Measurements from ENCODE around the gene LDLRAD3. TPM values are rescaled to one million over a fixed set of nuclear protein-coding genes. Genes with fewer than 3 reads are reported as not detected.

The LDLRAD3 gene
- total RNA-seq, 2 donors from 2014 or later: 30.8 to 42.5 TPM

DNA sequence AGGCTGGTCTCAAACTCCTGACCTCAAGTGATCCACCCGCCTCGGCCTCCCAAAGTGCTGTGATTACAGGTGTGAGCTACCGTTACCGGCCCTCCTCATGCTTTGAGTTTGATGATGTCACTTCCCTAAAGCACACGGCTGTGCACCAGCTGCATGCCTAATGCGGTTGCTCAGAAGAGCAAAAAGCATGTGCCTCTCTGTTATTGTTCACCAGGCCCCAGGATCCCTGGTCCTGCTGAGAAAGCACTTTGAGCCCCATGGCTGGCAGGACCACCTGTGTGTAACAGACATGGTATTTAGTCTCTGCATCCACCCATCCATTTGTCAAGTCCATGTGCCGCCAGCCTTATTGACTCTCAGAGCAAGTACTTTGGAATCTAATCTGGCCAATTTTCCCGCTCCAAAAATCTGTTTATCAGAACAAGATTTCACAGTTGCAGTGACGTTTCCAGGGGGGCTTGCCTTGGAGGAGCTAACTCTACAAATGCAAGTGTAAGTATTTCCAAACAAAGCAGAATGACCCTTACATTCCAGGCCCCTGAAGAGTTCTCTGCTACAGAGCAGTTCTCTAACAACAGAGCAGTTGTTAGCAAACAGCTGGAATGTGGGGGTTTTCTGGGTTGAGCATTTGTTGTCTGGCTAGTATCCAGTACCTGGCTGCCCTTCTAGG is 89.4 kb downstream of the LDLRAD3 start:
- no peaks in the 10 kb centered on the region for H3K36me3 ChIP-seq
- no peaks in the 10 kb centered on the region for H3K27me3 ChIP-seq (replicated peaks; ENCODE audit: insufficient read depth)
- TF ChIP-seq POLR2AphosphoS5 (IDR thresholded peaks at IDR 0.05): no peak
- no peak for TF ChIP-seq POLR2A (IDR thresholded peaks at IDR 0.05)
- TF ChIP-seq, protein P1, sequence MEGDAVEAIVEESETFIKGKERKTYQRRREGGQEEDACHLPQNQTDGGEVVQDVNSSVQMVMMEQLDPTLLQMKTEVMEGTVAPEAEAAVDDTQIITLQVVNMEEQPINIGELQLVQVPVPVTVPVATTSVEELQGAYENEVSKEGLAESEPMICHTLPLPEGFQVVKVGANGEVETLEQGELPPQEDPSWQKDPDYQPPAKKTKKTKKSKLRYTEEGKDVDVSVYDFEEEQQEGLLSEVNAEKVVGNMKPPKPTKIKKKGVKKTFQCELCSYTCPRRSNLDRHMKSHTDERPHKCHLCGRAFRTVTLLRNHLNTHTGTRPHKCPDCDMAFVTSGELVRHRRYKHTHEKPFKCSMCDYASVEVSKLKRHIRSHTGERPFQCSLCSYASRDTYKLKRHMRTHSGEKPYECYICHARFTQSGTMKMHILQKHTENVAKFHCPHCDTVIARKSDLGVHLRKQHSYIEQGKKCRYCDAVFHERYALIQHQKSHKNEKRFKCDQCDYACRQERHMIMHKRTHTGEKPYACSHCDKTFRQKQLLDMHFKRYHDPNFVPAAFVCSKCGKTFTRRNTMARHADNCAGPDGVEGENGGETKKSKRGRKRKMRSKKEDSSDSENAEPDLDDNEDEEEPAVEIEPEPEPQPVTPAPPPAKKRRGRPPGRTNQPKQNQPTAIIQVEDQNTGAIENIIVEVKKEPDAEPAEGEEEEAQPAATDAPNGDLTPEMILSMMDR (IDR thresholded peaks at IDR 0.05): no peak
- WGBS: 91% methylated on average over 9 of the region's 9 CpGs
- peaks cover 17% of the 10 kb centered on the region for H3K4me1 ChIP-seq (replicated peaks)
- DNase-seq (ENCODE audit: low spot score): no peak
- no peak overlapping the region for H3K27ac ChIP-seq
- H3K9me3 ChIP-seq: no peaks in the 10 kb centered on the region
- intact Hi-C loops (cut with DNase I): loop anchor here (10.0 kb wide), 1 partner anchor 418 kb away; the partner anchor contains the start of gene FJX1
- H3K4me3 ChIP-seq: no peak overlapping the region

DNA sequence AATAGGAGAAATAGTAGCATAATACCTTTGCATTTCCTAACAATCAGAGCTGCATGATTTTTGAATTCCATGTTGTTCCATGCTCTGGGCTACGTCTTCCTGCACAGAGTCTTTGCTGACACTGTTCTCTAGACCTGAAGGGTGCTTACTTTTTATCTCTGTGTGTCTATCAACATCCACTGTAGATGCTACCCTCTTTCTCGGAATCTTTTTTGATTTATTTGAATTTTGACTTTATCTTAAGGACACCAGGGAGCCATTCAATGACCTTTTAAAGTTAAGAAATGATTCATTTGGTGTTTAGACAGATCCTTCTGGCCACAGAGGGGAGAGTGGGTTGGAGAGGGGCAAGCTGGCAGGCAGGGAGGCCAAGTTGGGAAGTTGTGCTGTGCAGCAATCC is 90.1 kb downstream of the LDLRAD3 start:
- DNase-seq (ENCODE audit: low spot score): no peak
- Histone ChIP-seq H3K4me3 (no peak overlapping the region), H3K4me1 (replicated peaks) (peaks cover 17% of the 10 kb centered on the region), H3K27ac (no peak overlapping the region), H3K36me3 (no peaks in the 10 kb centered on the region), H3K27me3 (replicated peaks; ENCODE audit: insufficient read depth) (no peaks in the 10 kb centered on the region), H3K9me3 (no peaks in the 10 kb centered on the region)
- TF ChIP-seq, protein P1 (IDR thresholded peaks at IDR 0.05): no peak
- TF ChIP-seq POLR2A (IDR thresholded peaks at IDR 0.05) (no peak), POLR2AphosphoS5 (IDR thresholded peaks at IDR 0.05) (no peak)
- intact Hi-C loops (cut with DNase I): loop anchor here (10.0 kb wide), 1 partner anchor 419 kb away; the partner anchor contains the start of gene FJX1
- WGBS: 98% methylated on average over 2 of the region's 2 CpGs

DNA sequence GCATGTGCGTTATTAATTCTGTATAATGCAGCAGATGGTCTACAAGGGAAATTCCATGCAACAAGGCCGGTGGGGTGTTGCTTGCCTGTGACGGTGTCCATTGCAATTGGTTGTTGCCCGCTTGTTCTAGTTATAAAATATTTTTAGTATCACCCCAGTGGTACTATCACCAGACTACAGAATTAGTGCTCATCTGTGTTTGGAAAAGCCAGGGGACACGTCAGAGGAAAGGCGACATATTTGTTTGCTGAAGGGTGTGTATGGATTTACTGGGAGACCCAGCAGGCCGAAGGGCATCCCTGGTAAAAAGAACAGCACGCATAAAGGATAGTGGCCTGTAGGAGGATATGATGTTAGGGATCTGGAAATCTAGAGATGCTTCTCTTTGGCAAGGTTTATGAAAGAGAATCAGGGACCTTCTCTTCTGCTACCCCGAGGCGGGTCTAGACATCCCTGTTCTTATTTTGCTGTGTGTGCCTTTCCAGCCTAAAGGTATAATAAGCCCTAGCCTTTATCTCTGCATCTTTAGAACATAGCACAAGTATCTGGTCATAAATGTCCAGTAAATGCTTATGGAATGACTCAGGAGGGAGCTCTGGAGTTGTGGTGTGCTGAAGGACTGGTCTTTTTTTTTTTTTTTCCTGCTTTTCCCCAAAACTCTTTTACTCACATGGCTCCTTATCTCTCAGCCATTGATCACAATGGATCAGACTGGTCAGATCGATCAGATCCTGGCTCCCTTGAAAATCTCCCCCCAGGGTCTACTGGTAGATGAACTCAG is 90.9 kb downstream of the LDLRAD3 start:
- DNase-seq (ENCODE audit: low spot score): no peak
- Histone ChIP-seq H3K4me3 (no peak overlapping the region), H3K4me1 (replicated peaks) (peaks cover 17% of the 10 kb centered on the region), H3K36me3 (no peaks in the 10 kb centered on the region), H3K27me3 (replicated peaks; ENCODE audit: insufficient read depth) (no peaks in the 10 kb centered on the region), H3K9me3 (no peaks in the 10 kb centered on the region), H3K27ac (peak overlapping the region; percentile 47 to 58)
- 71% methylated on average over 11 of the region's 11 CpGs for WGBS
- TF ChIP-seq, protein P1 (IDR thresholded peaks at IDR 0.05): no peak
- TF ChIP-seq POLR2AphosphoS5 (IDR thresholded peaks at IDR 0.05): peak; percentile 54
- intact Hi-C loops (cut with DNase I): loop anchor here (5.0 to 10.0 kb wide), 3 partner anchors 98 to 420 kb away; partner anchors contain the start of gene FJX1

DNA sequence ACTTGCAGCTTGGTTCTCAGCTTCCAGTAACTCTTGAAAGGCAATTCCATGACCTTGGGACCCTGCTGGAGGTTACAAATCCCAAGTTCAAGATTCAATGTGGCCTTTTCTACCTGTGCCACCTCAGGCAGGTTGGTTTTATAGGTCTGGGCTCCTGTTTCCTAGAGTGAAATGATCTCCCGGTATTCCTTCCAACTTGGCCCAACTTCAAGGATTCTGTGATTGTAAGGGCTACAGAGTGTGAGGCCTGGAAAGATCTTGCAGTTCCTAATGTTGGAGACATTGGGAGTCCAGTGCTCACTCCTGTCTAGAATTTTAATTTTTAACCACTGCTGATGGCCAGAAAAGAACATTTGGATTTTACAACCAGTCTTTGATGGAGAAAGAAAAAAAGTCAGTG is 91.6 kb downstream of the LDLRAD3 start:
- intact Hi-C loops (cut with DNase I): loop anchor here (5.0 to 10.0 kb wide), 3 partner anchors 97 to 421 kb away; partner anchors contain the start of gene FJX1
- H3K27ac ChIP-seq: peak overlapping the region; percentile 47 to 58
- 14% methylated on average over 1 of the region's 1 CpG for WGBS
- H3K4me3 ChIP-seq: no peak overlapping the region
- H3K4me1 ChIP-seq (replicated peaks): peaks cover 15% of the 10 kb centered on the region
- no peaks in the 10 kb centered on the region for H3K27me3 ChIP-seq (replicated peaks; ENCODE audit: insufficient read depth)
- H3K36me3 ChIP-seq: no peaks in the 10 kb centered on the region
- TF ChIP-seq POLR2AphosphoS5 (IDR thresholded peaks at IDR 0.05): peak; percentile 29
- TF ChIP-seq, protein P1 (IDR thresholded peaks at IDR 0.05): no peak
- DNase-seq (ENCODE audit: low spot score): peak; percentile 58
- H3K9me3 ChIP-seq: no peaks in the 10 kb centered on the region

All from prostate gland (tissue), 2 donors.